GM19324 (cell line): ENCODE results near the gene TMEM139.
"Not testable (repeated sequence)": the region's sequence is repeated elsewhere in the genome, so short reads cannot be mapped to it uniquely, and the experiment has no call there.

Source experiments
- ATAC-seq: cut with Tn5 transposase; IDR thresholded peaks from one replicate; pipeline ENCODE4 v1.9.1; 2021; ENCODE audit warnings: mild to moderate bottlenecking, moderate library complexity; ENCODE audit not compliant: unreplicated experiment, low FRiP score

The TMEM139 gene

GRCh38 chr7:143257501-143257900 is 27.3 kb upstream of the TMEM139 start:
- ATAC-seq: no peak

- no peak for ATAC-seq
Observed at GRCh38 chr7:143258831-143259230, 25.9 kb upstream of the TMEM139 start.

GRCh38 chr7:143259765-143260164 is 25.0 kb upstream of the TMEM139 start:
- no peak for ATAC-seq

GRCh38 chr7:143261901-143262300 is 22.9 kb upstream of the TMEM139 start:
- no peak for ATAC-seq

DNA sequence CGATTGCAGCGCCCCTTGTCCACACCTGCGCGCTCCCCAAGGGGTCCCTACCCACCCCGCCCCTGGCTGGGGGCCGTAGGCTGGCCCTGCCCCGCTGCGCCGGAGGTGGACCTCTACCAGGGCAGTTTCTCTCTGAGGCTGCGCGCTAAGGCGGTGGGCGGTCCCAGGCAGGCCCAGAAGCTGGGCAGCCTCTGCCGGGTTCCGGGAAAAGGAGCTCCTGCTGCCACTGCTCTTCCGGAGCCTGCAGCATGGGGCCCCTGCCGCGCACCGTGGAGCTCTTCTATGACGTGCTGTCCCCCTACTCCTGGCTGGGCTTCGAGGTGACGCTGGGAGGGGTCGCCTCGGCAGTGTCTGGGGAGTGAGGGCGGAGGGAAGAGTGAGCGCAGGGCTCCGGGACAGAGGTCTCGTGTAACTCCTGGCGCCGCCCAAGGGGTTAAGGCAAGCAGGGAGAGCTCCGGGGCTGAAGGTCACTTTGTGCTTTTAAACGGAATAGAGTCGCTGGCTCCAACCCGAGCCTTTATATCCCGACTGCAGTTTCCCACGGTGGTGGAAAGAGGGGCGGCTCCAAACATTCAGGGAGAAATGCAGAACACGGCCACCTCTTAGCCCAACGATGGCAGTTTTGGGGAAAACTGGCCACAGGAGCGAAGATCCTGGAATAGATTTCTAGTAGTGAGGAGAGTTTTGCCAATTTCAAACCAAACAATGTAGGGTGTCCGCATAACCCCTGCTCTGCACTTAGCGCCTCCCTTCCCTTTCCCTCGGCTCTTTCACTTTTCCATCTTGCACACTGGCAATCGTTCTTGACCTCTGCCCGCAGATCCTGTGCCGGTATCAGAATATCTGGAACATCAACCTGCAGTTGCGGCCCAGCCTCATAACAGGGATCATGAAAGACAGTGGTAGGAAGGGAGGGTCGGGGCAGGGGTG is 21.2 kb upstream of the TMEM139 start, which contains the start of gene GSTK1:
TSS of gene GSTK1 (plus strand) at position 176 of the 930 bp plus-strand sequence. CDS start at position 249, 73 bp downstream.
- peak; percentile 99 for ATAC-seq

- ATAC-seq: not testable (repeated sequence)
Observed at GRCh38 chr7:143264196-143264568, 20.6 kb upstream of the TMEM139 start.

DNA sequence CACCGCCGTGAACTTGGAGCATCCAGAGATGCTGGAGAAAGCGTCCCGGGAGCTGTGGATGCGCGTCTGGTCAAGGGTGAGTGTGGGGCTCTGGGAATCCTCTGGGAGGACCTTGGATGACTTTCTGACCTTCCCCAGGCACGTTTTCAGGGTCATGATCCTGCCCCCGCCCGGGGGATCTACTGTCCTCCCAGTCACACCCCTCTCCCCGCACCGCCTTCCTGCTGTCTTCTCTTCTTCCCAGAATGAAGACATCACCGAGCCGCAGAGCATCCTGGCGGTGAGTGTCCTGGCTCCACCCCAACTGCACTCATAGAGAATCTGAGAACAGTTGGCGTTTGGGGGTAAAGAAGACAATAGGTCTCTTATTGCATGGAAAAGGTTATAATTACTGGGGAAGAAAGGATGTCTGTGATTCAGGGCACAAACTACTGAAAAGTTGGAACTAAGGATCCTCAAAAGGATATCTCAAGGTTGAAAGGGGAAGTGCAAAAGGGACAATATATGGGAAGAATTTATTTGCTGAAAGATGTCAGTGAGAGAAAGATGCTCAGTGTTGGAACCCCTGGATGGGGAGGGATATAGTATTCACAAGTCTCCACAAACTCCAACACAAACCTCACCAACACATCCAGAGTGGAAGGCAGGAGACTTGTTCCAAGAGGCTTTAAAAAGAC is 19.6 kb upstream of the TMEM139 start:
- ATAC-seq: no peak

- ATAC-seq: no peak
Observed at GRCh38 chr7:143269251-143269650, 15.5 kb upstream of the TMEM139 start.

DNA sequence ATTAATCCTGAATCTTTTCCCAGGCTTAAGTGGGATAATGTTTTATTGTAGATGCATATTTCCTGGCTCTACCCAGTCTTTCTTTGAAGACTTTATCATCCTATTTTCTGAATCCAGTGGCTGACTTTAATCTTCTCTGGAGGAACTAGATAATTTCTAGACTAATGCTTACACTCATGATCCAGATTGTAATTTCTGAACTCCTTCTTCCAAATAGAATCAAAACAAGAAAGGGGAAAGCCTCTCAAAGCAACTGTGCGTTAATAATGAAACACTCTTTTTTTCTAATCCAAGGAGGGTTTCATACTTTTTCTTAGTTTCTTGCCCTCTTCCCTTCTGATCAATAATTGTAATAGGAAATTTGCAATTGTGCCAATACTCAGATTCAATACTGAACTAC is 13.5 kb upstream of the TMEM139 start:
- ATAC-seq: no peak

DNA sequence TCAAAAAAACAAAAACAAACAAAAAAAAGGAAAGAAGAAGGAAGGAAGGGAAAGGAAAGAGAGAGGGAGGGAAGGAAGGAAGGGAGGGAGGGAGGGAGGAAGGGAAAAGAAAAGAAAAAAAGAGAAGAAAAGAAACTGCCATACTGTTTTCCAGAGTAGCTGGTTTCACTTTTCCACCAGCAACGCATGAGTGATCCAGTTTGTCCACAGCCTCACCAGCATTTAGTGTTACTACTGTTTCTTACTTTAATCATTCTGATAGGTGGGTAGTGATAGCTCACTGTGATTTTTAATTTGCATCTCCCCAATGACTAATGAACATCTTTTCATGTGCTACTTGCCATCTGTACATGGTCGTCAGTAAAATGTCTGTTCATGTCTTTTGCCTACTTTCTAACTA is 11.9 kb upstream of the TMEM139 start:
- no peak for ATAC-seq

- no peak for ATAC-seq
Observed at GRCh38 chr7:143279186-143280098, 5.3 kb upstream of the TMEM139 start.

- no peak for ATAC-seq
Observed at GRCh38 chr7:143280160-143280559, 4.6 kb upstream of the TMEM139 start.

- ATAC-seq: no peak
Observed at GRCh38 chr7:143280566-143280965, 4.2 kb upstream of the TMEM139 start.

DNA sequence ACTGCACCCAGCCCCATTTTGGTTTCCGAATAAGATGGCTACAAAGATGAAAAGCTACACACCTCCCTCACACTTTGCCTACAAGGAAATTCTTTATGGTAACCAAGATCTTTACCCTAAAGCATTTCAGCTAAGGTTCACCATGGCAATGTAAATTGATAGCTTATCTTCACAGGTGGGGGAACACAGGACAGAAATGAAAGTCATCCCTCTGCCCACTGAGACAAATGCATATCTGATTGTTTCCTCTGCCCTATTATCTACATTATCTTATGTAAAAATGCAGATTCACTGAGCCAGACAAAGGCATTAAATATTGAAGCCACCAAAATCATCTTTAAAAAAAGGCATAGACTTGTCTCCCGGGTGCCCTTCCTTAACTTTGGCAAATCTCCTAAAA is 3.2 kb upstream of the TMEM139 start:
- no peak for ATAC-seq

DNA sequence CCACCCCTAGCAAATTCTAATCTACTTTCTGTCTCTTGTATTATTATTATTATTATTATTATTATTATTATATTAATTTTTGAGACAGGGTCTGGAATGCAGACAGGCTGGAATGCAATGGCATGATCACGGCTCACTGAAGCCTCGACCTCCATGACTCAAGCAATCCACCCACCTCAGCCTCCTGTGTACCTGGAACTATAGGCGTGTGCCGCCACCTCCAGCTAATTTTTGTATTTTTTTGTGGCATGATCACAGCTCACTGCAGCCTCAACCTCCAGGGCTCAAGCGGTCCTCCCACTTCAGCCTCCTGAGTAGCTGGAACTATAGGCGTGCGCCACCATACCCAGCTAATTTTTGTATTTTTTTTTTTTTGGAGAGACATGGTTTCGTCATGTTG is 2.6 kb upstream of the TMEM139 start:
- ATAC-seq: no peak

DNA sequence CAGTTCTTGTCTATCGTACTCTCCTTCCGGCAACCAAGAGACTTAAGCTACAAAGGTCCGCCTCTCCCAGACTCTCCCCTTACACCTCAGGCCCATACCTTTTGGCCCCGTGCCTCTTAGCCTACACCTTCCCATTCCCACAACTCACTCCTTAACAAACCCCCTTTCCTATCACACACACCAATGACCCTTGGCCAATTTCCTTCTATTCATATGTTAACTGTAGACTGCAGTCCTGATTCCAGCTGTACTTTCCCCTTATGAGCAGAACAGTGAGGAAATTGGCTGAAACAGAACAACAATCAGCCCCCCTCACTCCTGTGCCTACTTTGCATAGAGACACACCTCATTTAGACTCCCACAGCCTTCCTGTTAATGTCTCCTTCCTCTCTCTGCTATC is 1.4 kb upstream of the TMEM139 start:
- ATAC-seq: no peak

DNA sequence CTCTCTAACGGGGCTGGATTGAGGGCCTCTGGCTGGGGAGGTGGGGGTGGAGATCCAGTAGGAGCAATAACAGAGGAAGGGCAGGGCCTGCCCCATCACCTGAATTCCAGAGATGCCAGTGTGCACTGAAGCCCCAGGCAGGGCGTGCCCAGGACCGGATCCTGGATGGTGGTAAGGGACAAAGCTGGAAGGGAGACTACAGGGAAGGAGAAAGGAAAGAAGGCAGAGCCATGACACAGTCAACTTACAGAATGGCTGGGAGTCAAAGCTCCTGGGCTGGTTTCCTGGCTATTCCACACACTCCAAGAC is 666 bp downstream of the TMEM139 start:
- no peak for ATAC-seq

DNA sequence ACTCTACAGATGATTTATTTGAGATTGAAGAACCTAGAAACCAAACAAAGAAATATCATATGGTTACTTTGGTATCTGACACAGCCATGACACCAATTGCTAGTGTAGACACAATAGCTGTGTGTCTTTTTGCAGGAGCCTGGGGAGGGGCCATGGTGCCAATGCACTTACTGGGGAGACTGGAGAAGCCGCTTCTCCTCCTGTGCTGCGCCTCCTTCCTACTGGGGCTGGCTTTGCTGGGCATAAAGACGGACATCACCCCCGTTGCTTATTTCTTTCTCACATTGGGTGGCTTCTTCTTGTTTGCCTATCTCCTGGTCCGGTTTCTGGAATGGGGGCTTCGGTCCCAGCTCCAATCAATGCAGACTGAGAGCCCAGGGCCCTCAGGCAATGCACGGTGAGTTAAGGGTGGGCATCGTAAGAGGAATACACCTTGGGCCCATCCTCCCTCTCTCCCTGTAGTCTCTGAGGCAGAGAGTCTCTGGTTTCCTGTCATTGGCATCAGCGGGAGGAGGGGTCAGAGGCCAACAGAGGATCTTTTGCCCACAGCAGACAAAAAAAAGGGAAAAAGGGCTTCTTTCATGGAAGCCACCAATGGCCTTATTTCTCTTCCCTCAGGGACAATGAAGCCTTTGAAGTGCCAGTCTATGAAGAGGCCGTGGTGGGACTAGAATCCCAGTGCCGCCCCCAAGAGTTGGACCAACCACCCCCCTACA is 1.2 kb downstream of the TMEM139 start:
- no peak for ATAC-seq

DNA sequence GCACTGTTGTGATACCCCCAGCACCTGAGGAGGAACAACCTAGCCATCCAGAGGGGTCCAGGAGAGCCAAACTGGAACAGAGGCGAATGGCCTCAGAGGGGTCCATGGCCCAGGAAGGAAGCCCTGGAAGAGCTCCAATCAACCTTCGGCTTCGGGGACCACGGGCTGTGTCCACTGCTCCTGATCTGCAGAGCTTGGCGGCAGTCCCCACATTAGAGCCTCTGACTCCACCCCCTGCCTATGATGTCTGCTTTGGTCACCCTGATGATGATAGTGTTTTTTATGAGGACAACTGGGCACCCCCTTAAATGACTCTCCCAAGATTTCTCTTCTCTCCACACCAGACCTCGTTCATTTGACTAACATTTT is 1.7 kb downstream of the TMEM139 start:
- no peak for ATAC-seq

DNA sequence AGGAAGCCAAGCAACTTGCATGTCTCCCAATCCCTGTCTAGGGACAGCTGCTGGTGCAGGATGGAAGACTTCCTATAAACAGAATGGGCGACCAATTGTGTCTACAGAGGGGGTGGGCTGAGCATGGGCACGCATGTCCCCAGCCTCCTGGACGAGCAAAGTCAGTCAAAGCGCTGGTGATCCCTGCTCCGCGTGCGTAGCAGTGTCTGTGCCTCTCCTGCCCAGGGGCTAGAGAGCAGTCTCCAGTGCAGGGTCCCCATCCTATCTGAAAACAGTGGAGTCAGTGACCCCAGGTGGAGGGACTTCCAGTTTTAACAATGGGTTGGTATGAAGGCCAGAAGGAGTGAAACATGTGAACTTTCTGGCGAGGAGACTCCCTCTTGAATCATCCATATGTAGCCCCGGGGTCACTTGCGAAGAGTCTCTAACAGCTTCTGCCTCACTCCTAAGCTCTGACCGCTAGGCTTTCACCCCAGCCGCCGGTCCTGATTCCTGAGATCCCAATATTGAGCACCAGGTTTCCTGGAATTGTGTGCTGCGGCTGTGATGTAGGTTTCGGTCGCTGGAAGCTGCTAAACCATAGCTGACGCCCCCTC is 2.7 kb downstream of the TMEM139 start:
- ATAC-seq: no peak
